DND-41 (cell line): ENCODE data around the gene WWC1.

Experiments
- ATAC-seq: fragments of 200-7000 bp; cut with Tn5 transposase; 3 replicates; pipeline ENCODE4 v1.9.1; 2021; ENCODE audit warnings: low read depth; ENCODE audit not compliant: insufficient read depth
- DNase-seq: peaks from one replicate; pipeline ENCODE4 v3.0.0-alpha.2; 2020
- H2AFZ ChIP-seq: 2 replicates; pipeline ENCODE4 v1.6.0; 2012; ENCODE audit warnings: low read depth, low read length
- H3K27ac ChIP-seq: 2 replicates; pipeline ENCODE4 v1.5.1; 2012; ENCODE audit warnings: low read length, inconsistent platforms
- H3K27me3 ChIP-seq: fragments of 200-600 bp; sonication (generic); 2 replicates; pipeline ENCODE4 v1.6.0; 2012; ENCODE audit warnings: low read length, mild to moderate bottlenecking, inconsistent platforms; ENCODE audit not compliant: insufficient read depth, poor library complexity
- H3K36me3 ChIP-seq: 2 replicates; pipeline ENCODE4 v1.5.1; 2012; ENCODE audit warnings: low read length, inconsistent platforms; ENCODE audit not compliant: insufficient read depth
- H3K4me1 ChIP-seq: 2 replicates; pipeline ENCODE4 v1.5.1; 2012; ENCODE audit warnings: mild to moderate bottlenecking, low read length; ENCODE audit not compliant: insufficient read depth
- H3K4me2 ChIP-seq: 2 replicates; pipeline ENCODE4 v1.6.0; 2012; ENCODE audit warnings: mild to moderate bottlenecking, moderate library complexity, low read length, inconsistent platforms; ENCODE audit not compliant: insufficient read depth
- H3K4me3 ChIP-seq, 2 experiments: fragments of 200-600 bp in 1 of 2; shearing (Covaris generic) in 1 of 2; 2 replicates each; pipeline ENCODE4 v1.5.1; 2012 to 2016; ENCODE audit warnings: inconsistent platforms in 2 of 2, low read length in 2 of 2, mild to moderate bottlenecking in 2 of 2, low read depth in 1 of 2, moderate library complexity in 1 of 2
- H3K79me2 ChIP-seq: 2 replicates; pipeline ENCODE4 v1.6.0; 2012; ENCODE audit warnings: low read length, inconsistent platforms; ENCODE audit not compliant: insufficient read depth
- H3K9ac ChIP-seq: 2 replicates; pipeline ENCODE4 v1.6.0; 2012; ENCODE audit warnings: low read depth, mild to moderate bottlenecking, inconsistent platforms, low read length, moderate library complexity
- H3K9me3 ChIP-seq: 2 replicates; pipeline ENCODE4 v1.5.1; 2012; ENCODE audit warnings: low read length, moderate library complexity, mild to moderate bottlenecking, inconsistent platforms; ENCODE audit not compliant: insufficient read depth, severe bottlenecking
- H4K20me1 ChIP-seq: 2 replicates; pipeline ENCODE4 v1.6.0; 2012; ENCODE audit warnings: low read length; ENCODE audit not compliant: insufficient read depth
- EZH2 ChIP-seq: IDR thresholded peaks from 3 replicates; pipeline ENCODE4 v1.6.1; 2012; ENCODE audit warnings: borderline replicate concordance, low read depth, mild to moderate bottlenecking, moderate library complexity, low read length, inconsistent platforms; ENCODE audit not compliant: severe bottlenecking
- TF ChIP-seq, protein P1 (sequence below): IDR thresholded peaks from 2 replicates; pipeline ENCODE4 v1.5.1; 2012; ENCODE audit warnings: borderline replicate concordance, low read length, moderate library complexity, mild to moderate bottlenecking; ENCODE audit not compliant: poor library complexity, severe bottlenecking; ENCODE audit errors: extremely low read depth

The WWC1 gene

DNA sequence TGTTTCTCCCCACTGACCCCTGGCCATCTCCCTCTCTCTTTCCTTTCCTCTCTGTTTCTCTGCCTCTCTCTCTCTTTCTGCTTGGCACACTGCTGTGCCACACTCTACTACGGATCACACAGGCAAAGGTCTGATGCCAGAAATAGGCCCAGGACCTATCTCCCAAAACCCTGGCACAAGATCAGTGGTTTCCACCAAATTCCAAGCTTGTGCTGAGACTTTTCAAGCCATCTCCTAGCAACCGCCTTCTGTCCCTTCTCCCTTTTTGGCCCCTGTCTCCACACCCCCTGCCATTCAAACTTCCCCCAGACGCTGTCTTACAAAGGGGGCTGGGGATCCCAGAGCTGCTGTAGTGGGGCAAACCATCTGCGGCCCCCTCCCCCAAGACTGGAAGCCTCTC lies 156.4 kb downstream of the WWC1 start:
- Histone ChIP-seq H4K20me1 (no peaks in the 10 kb centered on the region), H3K9ac (no peak overlapping the region), H3K36me3 (no peaks in the 10 kb centered on the region), H2AFZ (no peak overlapping the region), H3K27me3 (peaks cover 5% of the 10 kb centered on the region), H3K27ac (no peak overlapping the region), H3K4me1 (no peaks in the 10 kb centered on the region), H3K4me2 (no peak overlapping the region), H3K79me2 (no peaks in the 10 kb centered on the region), H3K9me3 (no peaks in the 10 kb centered on the region), H3K4me3 (no peak overlapping the region)
- no peak for ATAC-seq
- DNase-seq, result no peak
- no peak for TF ChIP-seq EZH2
- TF ChIP-seq, protein P1, sequence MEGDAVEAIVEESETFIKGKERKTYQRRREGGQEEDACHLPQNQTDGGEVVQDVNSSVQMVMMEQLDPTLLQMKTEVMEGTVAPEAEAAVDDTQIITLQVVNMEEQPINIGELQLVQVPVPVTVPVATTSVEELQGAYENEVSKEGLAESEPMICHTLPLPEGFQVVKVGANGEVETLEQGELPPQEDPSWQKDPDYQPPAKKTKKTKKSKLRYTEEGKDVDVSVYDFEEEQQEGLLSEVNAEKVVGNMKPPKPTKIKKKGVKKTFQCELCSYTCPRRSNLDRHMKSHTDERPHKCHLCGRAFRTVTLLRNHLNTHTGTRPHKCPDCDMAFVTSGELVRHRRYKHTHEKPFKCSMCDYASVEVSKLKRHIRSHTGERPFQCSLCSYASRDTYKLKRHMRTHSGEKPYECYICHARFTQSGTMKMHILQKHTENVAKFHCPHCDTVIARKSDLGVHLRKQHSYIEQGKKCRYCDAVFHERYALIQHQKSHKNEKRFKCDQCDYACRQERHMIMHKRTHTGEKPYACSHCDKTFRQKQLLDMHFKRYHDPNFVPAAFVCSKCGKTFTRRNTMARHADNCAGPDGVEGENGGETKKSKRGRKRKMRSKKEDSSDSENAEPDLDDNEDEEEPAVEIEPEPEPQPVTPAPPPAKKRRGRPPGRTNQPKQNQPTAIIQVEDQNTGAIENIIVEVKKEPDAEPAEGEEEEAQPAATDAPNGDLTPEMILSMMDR, result no peak

DNA sequence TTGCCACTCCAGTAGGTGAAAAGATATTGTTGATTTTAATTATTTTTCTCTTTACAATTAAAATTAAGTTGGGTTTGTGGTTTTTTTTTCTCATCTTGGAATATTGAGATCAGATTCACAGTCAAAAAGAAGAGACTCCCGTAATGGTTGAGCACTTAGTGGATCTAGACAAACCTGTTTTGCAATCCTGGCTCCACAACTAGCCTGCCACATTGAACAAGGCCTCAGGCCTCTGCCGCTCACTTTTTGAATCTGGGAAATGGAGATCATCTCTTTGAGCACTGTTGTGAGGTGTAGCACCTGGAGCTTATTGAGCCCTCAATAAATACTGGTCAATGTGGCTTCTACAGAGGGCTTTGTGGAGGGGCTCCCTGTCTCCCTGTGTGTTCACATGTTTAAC lies 157.7 kb downstream of the WWC1 start:
- no peak overlapping the region for H3K4me2 ChIP-seq
- H3K27me3 ChIP-seq, result peaks cover 5% of the 10 kb centered on the region
- DNase-seq (no peak), ATAC-seq (no peak)
- no peak overlapping the region for H3K4me3 ChIP-seq
- H2AFZ ChIP-seq, result no peak overlapping the region
- no peaks in the 10 kb centered on the region for H4K20me1 ChIP-seq
- no peaks in the 10 kb centered on the region for H3K79me2 ChIP-seq
- H3K36me3 ChIP-seq, result no peaks in the 10 kb centered on the region
- H3K9ac ChIP-seq, result no peak overlapping the region
- no peak for TF ChIP-seq EZH2
- TF ChIP-seq, protein P1, result no peak
- H3K9me3 ChIP-seq, result no peaks in the 10 kb centered on the region
- H3K27ac ChIP-seq, result no peak overlapping the region
- H3K4me1 ChIP-seq, result no peaks in the 10 kb centered on the region

DNA sequence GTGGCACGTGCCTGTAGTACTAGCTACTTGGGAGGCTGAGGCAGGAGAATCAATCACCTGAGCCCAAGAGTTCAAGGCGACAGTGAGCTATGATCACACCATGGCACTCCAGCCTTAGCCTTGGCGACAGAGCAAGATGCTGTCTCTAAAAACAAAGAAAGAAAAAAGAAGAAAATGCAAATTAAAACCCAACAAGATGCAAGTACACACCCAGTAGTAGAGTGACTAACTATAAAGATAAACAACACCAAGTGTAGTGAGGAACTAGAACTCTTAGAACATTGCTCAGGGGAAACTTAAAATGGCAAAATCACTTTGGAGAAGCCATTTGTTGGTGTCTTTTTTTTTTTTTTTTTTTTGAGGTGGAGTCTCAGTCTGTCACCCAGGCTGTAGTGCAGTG lies 160.1 kb downstream of the WWC1 start:
- H4K20me1 ChIP-seq, result no peaks in the 10 kb centered on the region
- ATAC-seq (no peak), DNase-seq (no peak)
- TF ChIP-seq, protein P1, result no peak
- TF ChIP-seq EZH2, result no peak
- no peaks in the 10 kb centered on the region for H3K9me3 ChIP-seq
- H2AFZ ChIP-seq, result no peak overlapping the region
- H3K27me3 ChIP-seq, result peaks cover 3% of the 10 kb centered on the region
- no peak overlapping the region for H3K9ac ChIP-seq
- no peak overlapping the region for H3K27ac ChIP-seq
- H3K36me3 ChIP-seq, result no peaks in the 10 kb centered on the region
- no peak overlapping the region for H3K4me2 ChIP-seq
- H3K4me3 ChIP-seq, result no peak overlapping the region
- no peaks in the 10 kb centered on the region for H3K4me1 ChIP-seq
- H3K79me2 ChIP-seq, result no peaks in the 10 kb centered on the region

DNA sequence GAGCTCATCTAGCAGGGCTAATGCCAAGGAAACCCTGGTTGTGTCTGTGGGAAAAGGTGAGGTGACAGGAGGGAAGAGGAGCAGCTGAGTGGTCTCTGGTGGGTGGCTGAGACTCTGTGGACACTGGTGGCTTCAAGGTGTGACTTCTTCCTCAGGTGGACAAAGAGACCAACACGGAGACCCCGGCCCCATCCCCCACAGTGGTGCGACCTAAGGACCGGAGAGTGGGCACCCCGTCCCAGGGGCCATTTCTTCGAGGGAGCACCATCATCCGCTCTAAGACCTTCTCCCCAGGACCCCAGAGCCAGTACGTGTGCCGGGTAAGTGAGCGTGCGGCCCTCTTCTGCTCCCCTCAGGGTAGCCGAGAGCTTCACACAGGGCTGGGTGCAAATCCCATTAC lies 163.8 kb downstream of the WWC1 start:
- no peak overlapping the region for H3K27ac ChIP-seq
- no peaks in the 10 kb centered on the region for H3K79me2 ChIP-seq
- H3K4me3 ChIP-seq, result no peak overlapping the region
- no peaks in the 10 kb centered on the region for H3K4me1 ChIP-seq
- DNase-seq, result no peak
- no peaks in the 10 kb centered on the region for H3K9me3 ChIP-seq
- no peak overlapping the region for H3K9ac ChIP-seq
- no peak for ATAC-seq
- no peaks in the 10 kb centered on the region for H3K27me3 ChIP-seq
- no peak overlapping the region for H3K4me2 ChIP-seq
- no peak overlapping the region for H2AFZ ChIP-seq
- no peaks in the 10 kb centered on the region for H3K36me3 ChIP-seq
- TF ChIP-seq, protein P1, result no peak
- no peak for TF ChIP-seq EZH2
- H4K20me1 ChIP-seq, result no peaks in the 10 kb centered on the region
